Breast epithelium (tissue), 4 donors: ENCODE results near the gene POP7. TPM values are rescaled to one million over a fixed set of nuclear protein-coding genes. Genes with fewer than 3 reads are reported as not detected.
"Not testable (repeated sequence)": the region's sequence is repeated elsewhere in the genome, so short reads cannot be mapped to it uniquely, and the experiment has no call there.

Experiments
- DNase-seq, 2 donors: peaks; one replicate each; pipeline ENCODE4 v3.0.0-alpha.2; 2019; ENCODE audit warnings: low spot score in 2 of 2
- H3K27ac ChIP-seq, 2 donors: fragments of 200-600 bp; sonication (generic) in 1 of 2; one replicate each; pipeline ENCODE4 v1.5.1; 2016 to 2019; ENCODE audit warnings: mild to moderate bottlenecking in 1 of 2
- H3K27me3 ChIP-seq, 2 donors: fragments of 200-600 bp; sonication (generic) in 1 of 2; one replicate each; pipeline versions ENCODE4 v1.5.1 to v1.6.0; 2017 to 2019; ENCODE audit warnings: control low read depth in 1 of 2, mild to moderate bottlenecking in 1 of 2
- H3K36me3 ChIP-seq: fragments of 200-600 bp; one replicate; pipeline ENCODE4 v1.5.1; 2019
- H3K4me1 ChIP-seq, 2 donors: fragments of 200-600 bp; sonication (generic); one replicate each; pipeline ENCODE4 v1.5.1; 2016 to 2019; ENCODE audit warnings: control low read depth in 1 of 2
- H3K4me3 ChIP-seq, 3 donors: fragments of 200-600 bp; sonication (generic); 1 replicate in 2 of 3; 2 replicates in 1 of 3; pipeline ENCODE4 v1.5.1; 2016 to 2019; ENCODE audit warnings: mild to moderate bottlenecking in 3 of 3, moderate library complexity in 2 of 3
- H3K9me3 ChIP-seq, 2 donors: fragments of 200-600 bp; sonication (generic) in 1 of 2; one replicate each; pipeline ENCODE4 v1.5.1; 2016 to 2019; ENCODE audit warnings: control low read depth in 1 of 2
- CTCF ChIP-seq, 3 donors: fragments of 450-650 bp; IDR thresholded peaks; one replicate each; pipeline ENCODE4 v1.5.1; 2016 to 2017; ENCODE audit warnings: antibody characterized with exemption in 3 of 3, mild to moderate bottlenecking in 3 of 3, moderate library complexity in 3 of 3
- POLR2A ChIP-seq: fragments of 450-650 bp; IDR thresholded peaks from one replicate; pipeline ENCODE4 v1.6.1; 2016; ENCODE audit warnings: antibody characterized with exemption, mild to moderate bottlenecking, moderate library complexity
- POLR2AphosphoS5 ChIP-seq, 3 donors: sonication (generic); formaldehyde crosslinking; IDR thresholded peaks; one replicate each; pipeline ENCODE4 v1.6.1; 2017; ENCODE audit warnings: antibody characterized with exemption in 3 of 3
- intact Hi-C: fragments of 100-400 bp; cut with DNase I; formaldehyde crosslinking; loops from one replicate; pipeline ENCODE4 v1.15.1; 2023; ENCODE audit warnings: low total_unique reads
- total RNA-seq, 3 donors: library from RNA; depleted of rRNA; stranded (reverse); fragments of >200 nt; gene quantifications; one replicate each; pipeline ENCODE4 v1.1.0, GENCODE V29; 2016

Gene POP7
- total RNA-seq, 3 donors from 2014 or later: 25.8 to 28.2 (median 27.4) TPM

- Histone ChIP-seq H3K4me3 (peak overlapping the region; percentile 65 to 87 (median 79)), H3K9me3 (no peaks in the 10 kb centered on the region), H3K27me3 (no peaks in the 10 kb centered on the region), H3K36me3 (no peaks in the 10 kb centered on the region), H3K4me1 (peaks cover 0 to 13% of the 10 kb centered on the region in 2 donors), H3K27ac (peak overlapping the region; percentile 91 to 93)
- DNase-seq: no peak
- intact Hi-C loops: loop anchor here (10.0 kb wide), 1 partner anchor 158 kb away; the partner anchor contains the start of gene TRIP6
- no peak for TF ChIP-seq POLR2AphosphoS5 (IDR thresholded peaks at IDR 0.05)
- TF ChIP-seq CTCF (IDR thresholded peaks at IDR 0.05): no peak
- no peak for TF ChIP-seq POLR2A
These were observed 871 bp downstream of the POP7 start for GRCh38 chr7:100706672-100707311.

GRCh38 chr7:100708395-100708794 is 2.5 kb downstream of the POP7 start:
- no peak for DNase-seq
- Histone ChIP-seq H3K9me3 (no peaks in the 10 kb centered on the region), H3K4me1 (peaks cover 0 to 13% of the 10 kb centered on the region in 2 donors), H3K4me3 (no peak overlapping the region), H3K27me3 (no peaks in the 10 kb centered on the region), H3K27ac (no peak overlapping the region), H3K36me3 (no peaks in the 10 kb centered on the region)
- intact Hi-C loops: loop anchor here (10.0 kb wide), 1 partner anchor 156 kb away; the partner anchor contains the start of gene TRIP6
- no peak for TF ChIP-seq POLR2A
- TF ChIP-seq POLR2AphosphoS5 (IDR thresholded peaks at IDR 0.05): no peak
- no peak for TF ChIP-seq CTCF (IDR thresholded peaks at IDR 0.05)

- TF ChIP-seq CTCF (IDR thresholded peaks at IDR 0.05) (no peak), POLR2A (no peak), POLR2AphosphoS5 (IDR thresholded peaks at IDR 0.05) (no peak)
- Histone ChIP-seq H3K27ac (no peak overlapping the region), H3K36me3 (no peaks in the 10 kb centered on the region), H3K4me3 (no peak overlapping the region), H3K4me1 (peaks cover 0 to 9% of the 10 kb centered on the region in 2 donors), H3K27me3 (no peaks in the 10 kb centered on the region), H3K9me3 (no peaks in the 10 kb centered on the region)
- intact Hi-C loops: no loop called here
- DNase-seq: no peak
These were observed 4.5 kb downstream of the POP7 start for GRCh38 chr7:100710452-100710851.

GRCh38 chr7:100711369-100711768 is 5.4 kb downstream of the POP7 start:
- intact Hi-C loops: no loop called here
- Histone ChIP-seq H3K36me3 (no peaks in the 10 kb centered on the region), H3K4me1 (peaks cover 0 to 9% of the 10 kb centered on the region in 2 donors), H3K9me3 (no peaks in the 10 kb centered on the region), H3K4me3 (no peak overlapping the region), H3K27ac (no peak overlapping the region), H3K27me3 (no peaks in the 10 kb centered on the region)
- no peak for DNase-seq
- TF ChIP-seq CTCF (IDR thresholded peaks at IDR 0.05): no peak
- TF ChIP-seq POLR2A: no peak
- TF ChIP-seq POLR2AphosphoS5 (IDR thresholded peaks at IDR 0.05): no peak

GRCh38 chr7:100714725-100715124 is 8.8 kb downstream of the POP7 start:
- H3K36me3 ChIP-seq: no peaks in the 10 kb centered on the region
- TF ChIP-seq CTCF (IDR thresholded peaks at IDR 0.05) (no peak), POLR2A (no peak), POLR2AphosphoS5 (IDR thresholded peaks at IDR 0.05) (no peak)
- peaks cover 0 to 5% of the 10 kb centered on the region in 2 donors for H3K27me3 ChIP-seq
- intact Hi-C loops: no loop called here
- no peaks in the 10 kb centered on the region for H3K9me3 ChIP-seq
- H3K27ac ChIP-seq: no peak overlapping the region
- no peak overlapping the region for H3K4me3 ChIP-seq
- DNase-seq: no peak
- no peaks in the 10 kb centered on the region for H3K4me1 ChIP-seq

- H3K27me3 ChIP-seq: peaks cover 6 to 27% of the 10 kb centered on the region in 2 donors
- H3K4me3 ChIP-seq, H3K27ac ChIP-seq, DNase-seq, H3K4me1 ChIP-seq, H3K9me3 ChIP-seq, H3K36me3 ChIP-seq, intact Hi-C loops: not testable (repeated sequence)
These were observed 11.2 kb downstream of the POP7 start for GRCh38 chr7:100717073-100717472.
